PC-3 (cell line): ENCODE results near the gene DOCK4.

Source experiments
- EZH2 ChIP-seq: fragments of 300-600 bp; sonication (generic); IDR thresholded peaks from one replicate; pipeline ENCODE4 v1.6.1; 2017; ENCODE audit warnings: antibody characterized with exemption, mild to moderate bottlenecking, low read length; ENCODE audit not compliant: unreplicated experiment
- TF ChIP-seq, protein P1 (sequence below): fragments of 300-600 bp; sonication (generic); conservative IDR thresholded peaks from 2 replicates; pipeline ENCODE4 v1.5.1; 2017; ENCODE audit warnings: antibody characterized with exemption, low read depth, mild to moderate bottlenecking, low read length

GRCh38 chr7:111987115-111987826 lies 218.9 kb downstream of the DOCK4 start:
- TF ChIP-seq, protein P1, sequence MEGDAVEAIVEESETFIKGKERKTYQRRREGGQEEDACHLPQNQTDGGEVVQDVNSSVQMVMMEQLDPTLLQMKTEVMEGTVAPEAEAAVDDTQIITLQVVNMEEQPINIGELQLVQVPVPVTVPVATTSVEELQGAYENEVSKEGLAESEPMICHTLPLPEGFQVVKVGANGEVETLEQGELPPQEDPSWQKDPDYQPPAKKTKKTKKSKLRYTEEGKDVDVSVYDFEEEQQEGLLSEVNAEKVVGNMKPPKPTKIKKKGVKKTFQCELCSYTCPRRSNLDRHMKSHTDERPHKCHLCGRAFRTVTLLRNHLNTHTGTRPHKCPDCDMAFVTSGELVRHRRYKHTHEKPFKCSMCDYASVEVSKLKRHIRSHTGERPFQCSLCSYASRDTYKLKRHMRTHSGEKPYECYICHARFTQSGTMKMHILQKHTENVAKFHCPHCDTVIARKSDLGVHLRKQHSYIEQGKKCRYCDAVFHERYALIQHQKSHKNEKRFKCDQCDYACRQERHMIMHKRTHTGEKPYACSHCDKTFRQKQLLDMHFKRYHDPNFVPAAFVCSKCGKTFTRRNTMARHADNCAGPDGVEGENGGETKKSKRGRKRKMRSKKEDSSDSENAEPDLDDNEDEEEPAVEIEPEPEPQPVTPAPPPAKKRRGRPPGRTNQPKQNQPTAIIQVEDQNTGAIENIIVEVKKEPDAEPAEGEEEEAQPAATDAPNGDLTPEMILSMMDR, result no peak
- no peak for TF ChIP-seq EZH2
